ENCODE data around the gene WDHD1.
"Not testable (repeated sequence)": the region's sequence is repeated elsewhere in the genome, so short reads cannot be mapped to it uniquely, and the experiment has no call there.

The WDHD1 gene

DNA sequence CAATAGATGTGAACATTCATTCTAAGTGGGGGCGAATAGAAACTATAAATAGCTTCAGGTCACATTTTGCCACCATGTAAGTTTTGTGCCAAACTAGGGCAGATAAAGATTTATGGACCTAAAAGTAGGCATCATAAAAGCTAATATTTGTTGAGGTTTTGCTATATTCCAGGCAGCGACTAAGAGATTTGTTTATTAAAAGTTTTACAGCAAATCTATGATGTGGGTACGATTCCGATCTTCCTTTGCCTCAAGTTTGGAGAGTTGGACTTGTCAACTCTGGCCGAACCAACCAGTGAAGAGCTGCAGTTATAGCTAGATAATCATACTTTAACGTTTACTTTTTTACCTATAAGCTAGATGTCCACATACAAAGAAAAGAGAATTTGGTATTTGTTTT lies 26.1 kb upstream of the WDHD1 start:
- H3K27me3 Mint-ChIP-seq = no peaks in the 10 kb centered on the region

DNA sequence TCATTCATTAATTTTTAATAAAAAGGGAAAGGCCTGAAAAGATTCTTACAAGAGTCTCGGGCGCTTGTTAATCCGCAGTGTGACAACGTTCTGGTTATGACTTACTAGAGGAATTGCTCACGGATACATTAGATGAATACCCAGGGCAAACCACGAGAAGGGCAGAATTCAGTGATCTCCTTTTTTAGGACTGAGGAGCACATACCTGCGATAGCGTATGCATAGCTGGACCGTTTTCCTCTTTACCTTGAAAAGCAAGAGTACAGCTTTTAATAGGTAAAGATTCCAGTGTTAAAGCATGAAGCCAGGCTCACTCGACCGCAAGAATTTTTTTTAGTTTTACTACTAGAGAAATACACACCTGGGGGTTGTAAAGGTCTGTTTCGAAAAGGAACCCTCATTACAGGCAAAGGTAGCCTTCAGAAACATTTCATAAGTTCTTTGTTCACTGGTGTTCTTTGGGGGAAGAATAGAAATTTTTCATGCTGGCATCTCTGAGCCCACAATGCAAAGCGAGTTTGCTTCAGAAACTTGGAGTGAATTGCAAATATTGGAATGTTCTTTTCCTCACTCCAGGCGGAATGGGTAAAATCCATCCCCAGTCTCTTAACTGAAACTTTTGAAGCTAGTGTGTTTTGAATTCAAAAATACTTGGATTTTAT lies 25.5 kb upstream of the WDHD1 start:
- Mint-ChIP-seq H3K4me1 (peaks cover 28% of the 10 kb centered on the region), H3K27me3 (no peaks in the 10 kb centered on the region), H3K4me3 (peak overlapping the region; percentile 91), H3K9me3 (no peaks in the 10 kb centered on the region), H3K27ac (peak overlapping the region; percentile 92), H3K36me3 (peaks cover 17% of the 10 kb centered on the region)
- no peak for ATAC-seq

More for the DNA sequence above, 26.1 kb upstream of the WDHD1 start:
- no peak for ATAC-seq
- Mint-ChIP-seq H3K4me1 (peaks cover 30% of the 10 kb centered on the region), H3K36me3 (peaks cover 21% of the 10 kb centered on the region), H3K9me3 (no peaks in the 10 kb centered on the region), H3K27ac (no peak overlapping the region), H3K4me3 (peak overlapping the region; percentile 91)

DNA sequence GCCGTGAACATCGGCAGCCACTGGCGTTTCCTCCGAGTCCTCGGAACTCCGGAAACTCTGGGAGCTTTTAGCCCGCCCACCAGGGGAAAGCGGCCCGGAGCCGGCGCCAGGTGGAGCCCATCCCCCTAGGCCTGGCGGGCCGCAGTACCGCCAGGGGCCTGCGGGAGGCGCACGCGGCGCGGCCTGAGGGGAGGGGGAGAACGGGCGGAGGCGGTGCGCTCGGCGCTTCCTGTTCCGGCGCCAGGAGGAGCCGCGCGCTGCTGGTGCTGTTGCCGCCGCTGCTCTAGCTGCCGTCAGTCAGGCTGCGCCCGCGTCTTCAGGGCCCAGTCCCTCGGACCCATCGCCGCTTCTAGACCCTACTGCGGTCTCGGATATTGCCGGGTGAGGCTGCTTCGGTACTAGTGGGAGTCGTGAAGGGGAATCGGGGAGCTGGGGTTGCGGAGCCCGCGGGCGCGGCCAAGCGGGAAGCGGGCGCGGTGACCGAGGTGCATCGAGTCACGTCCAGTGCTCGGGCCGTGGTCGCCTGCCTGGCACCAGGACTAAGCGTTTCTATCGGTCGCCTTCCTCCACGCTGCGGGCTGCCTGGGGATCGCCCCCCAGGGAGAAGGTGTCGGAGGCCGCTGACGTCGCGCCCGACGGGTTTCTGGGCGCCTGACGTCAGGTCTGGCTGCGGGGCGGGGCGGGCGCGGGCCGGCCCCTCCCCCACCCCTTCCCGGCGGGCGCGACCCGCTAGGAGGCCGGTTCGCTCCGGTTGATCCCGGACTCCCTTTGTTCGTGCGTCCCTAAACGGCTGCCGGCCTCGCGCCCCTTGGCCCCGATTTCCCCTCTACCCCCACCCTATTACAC lies 24.7 kb upstream of the WDHD1 start, which contains the start of gene MAPK1IP1L:
TSS of gene MAPK1IP1L (plus strand) at position 225 of the 846 bp plus-strand sequence. CDS start 10,037 bp downstream, outside the sequence.
- ATAC-seq = peak; percentile 97
- Mint-ChIP-seq H3K36me3 (peaks cover 17% of the 10 kb centered on the region), H3K27ac (peak within 1 kb of the TSS; percentile 92), H3K4me1 (peaks cover 28% of the 10 kb centered on the region), H3K9me3 (no peaks in the 10 kb centered on the region), H3K27me3 (no peaks in the 10 kb centered on the region), H3K4me3 (peak within 1 kb of the TSS; percentile 91)

DNA sequence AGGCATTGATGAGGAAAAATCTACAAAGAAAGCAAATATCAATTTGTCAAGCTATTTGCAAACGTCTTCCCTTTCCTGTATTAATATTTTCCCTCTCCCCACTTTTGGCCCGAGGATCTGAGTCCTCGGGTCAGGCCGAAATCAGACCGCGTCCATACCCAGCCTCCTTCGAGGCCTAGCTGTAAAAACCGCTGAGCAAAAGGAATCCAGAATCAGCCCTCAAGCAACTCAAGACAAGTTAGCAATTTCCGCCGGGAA lies 24.2 kb upstream of the WDHD1 start:
- H3K4me3 Mint-ChIP-seq = peak overlapping the region; percentile 91
- peak; percentile 44 for ATAC-seq
- no peaks in the 10 kb centered on the region for H3K9me3 Mint-ChIP-seq
- H3K36me3 Mint-ChIP-seq = peaks cover 17% of the 10 kb centered on the region
- no peaks in the 10 kb centered on the region for H3K27me3 Mint-ChIP-seq
- peaks cover 28% of the 10 kb centered on the region for H3K4me1 Mint-ChIP-seq
- peak overlapping the region; percentile 92 for H3K27ac Mint-ChIP-seq

DNA sequence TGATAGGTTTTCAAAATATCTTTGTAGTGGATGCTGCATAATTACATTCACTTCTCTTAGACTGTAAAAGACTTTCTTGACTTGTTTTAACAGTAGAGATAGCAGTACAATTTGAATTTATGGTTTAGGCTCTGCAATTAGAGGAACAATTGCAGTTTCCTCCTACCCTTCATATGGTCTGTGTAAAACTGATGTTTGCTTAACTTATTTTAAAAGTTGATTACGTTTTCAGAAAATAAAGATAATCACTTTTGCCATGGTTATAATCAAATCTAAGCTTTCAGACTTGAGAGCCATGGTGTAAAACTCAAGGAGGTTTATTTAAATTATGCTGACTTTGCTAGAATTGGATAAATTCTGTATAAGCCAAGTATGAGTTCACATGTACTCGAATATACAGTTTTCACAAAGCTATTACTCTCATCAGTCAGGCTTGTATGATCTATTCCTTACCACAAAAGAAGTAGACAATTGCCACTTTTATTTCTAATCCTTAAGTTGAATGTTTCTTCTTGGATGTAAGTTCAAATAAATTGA lies 22.1 kb upstream of the WDHD1 start:
- H3K4me1 Mint-ChIP-seq = peaks cover 21% of the 10 kb centered on the region
- peaks cover 13% of the 10 kb centered on the region for H3K36me3 Mint-ChIP-seq
- H3K9me3 Mint-ChIP-seq = no peaks in the 10 kb centered on the region
- no peak overlapping the region for H3K4me3 Mint-ChIP-seq
- H3K27me3 Mint-ChIP-seq = no peaks in the 10 kb centered on the region
- no peak for ATAC-seq
- H3K27ac Mint-ChIP-seq = no peak overlapping the region

DNA sequence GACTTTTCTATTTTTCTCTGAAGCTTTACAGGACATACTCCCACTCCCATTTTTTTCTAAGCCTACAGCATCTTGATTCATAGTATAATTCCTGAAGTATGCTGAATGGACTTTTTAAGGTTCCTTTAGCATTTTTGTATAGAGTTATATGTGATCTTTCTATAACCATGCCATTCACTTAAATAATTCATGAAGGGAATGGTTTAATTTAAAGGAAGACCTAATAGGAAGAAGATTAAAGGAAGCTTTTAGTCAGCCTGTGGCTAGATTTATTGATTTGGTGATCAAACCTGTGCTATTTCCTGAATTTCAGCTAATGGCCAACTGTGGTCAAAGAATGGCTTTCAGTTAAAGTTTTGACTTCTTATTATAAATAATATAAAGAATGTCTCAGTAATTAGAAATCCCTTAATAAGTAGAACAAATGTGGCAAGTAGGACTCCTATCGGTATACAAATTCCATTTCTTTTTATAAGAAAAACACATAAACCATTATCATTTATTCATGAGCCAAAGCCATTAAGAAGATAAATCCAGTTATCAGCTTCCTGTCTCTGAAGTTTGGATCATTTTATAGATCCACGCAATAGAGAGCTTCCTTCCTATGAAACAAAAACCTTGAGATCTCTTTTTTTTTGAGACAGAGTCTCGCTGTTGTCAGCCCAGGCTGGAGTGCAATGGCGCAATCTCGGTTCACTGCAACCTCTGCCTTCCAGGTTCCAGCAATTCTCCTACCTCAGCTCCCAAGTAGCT lies 20.6 kb upstream of the WDHD1 start:
- Mint-ChIP-seq H3K27ac (no peak overlapping the region), H3K9me3 (no peaks in the 10 kb centered on the region)

DNA sequence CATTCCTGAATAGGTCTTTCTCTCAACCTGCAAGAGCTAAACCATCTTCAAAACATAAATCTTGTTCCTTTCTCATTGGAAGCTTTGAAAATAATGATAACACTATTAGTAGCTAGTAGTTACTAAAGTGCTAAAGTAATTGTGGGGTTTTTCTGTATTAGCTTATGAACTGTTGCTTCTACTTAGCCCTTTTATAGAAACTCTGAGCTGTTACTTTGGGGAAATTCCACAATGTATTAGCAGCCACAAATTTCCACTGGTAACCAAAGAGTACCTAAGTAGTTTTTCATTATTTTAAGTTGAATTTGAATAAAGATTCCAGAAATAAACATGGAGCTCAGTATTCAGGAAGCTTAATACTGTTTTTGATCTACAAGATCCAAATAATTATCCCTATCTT lies 18.2 kb upstream of the WDHD1 start:
- no peak for ATAC-seq
- Mint-ChIP-seq H3K4me1 (no peaks in the 10 kb centered on the region), H3K4me3 (no peak overlapping the region), H3K27me3 (no peaks in the 10 kb centered on the region), H3K9me3 (no peaks in the 10 kb centered on the region), H3K36me3 (peaks cover 18% of the 10 kb centered on the region), H3K27ac (no peak overlapping the region)

More for the DNA sequence above, 20.6 kb upstream of the WDHD1 start:
- H3K27me3 Mint-ChIP-seq = no peaks in the 10 kb centered on the region
- no peak for ATAC-seq
- peaks cover 9% of the 10 kb centered on the region for H3K4me1 Mint-ChIP-seq
- H3K36me3 Mint-ChIP-seq = peaks cover 18% of the 10 kb centered on the region
- no peak overlapping the region for H3K4me3 Mint-ChIP-seq

DNA sequence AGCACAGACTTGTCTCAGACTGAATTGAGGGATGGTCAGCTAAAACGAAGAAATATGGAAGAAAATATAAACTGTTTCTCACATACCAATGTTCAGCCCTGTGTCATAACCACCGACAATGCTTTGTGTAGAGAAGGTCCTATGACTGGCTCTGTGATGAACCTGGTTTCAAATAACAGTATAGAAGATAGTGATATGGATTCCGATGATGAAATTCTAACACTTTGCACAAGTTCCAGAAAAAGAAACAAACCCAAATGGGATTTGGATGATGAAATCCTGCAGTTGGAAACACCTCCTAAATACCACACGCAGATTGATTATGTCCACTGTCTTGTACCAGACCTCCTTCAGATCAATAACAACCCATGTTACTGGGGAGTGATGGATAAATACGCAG lies 16.6 kb upstream of the WDHD1 start:
- H3K4me1 Mint-ChIP-seq = no peaks in the 10 kb centered on the region
- no peak overlapping the region for H3K27ac Mint-ChIP-seq
- no peaks in the 10 kb centered on the region for H3K27me3 Mint-ChIP-seq
- H3K9me3 Mint-ChIP-seq = no peaks in the 10 kb centered on the region
- H3K4me3 Mint-ChIP-seq = no peak overlapping the region
- ATAC-seq = no peak
- H3K36me3 Mint-ChIP-seq = peaks cover 28% of the 10 kb centered on the region

DNA sequence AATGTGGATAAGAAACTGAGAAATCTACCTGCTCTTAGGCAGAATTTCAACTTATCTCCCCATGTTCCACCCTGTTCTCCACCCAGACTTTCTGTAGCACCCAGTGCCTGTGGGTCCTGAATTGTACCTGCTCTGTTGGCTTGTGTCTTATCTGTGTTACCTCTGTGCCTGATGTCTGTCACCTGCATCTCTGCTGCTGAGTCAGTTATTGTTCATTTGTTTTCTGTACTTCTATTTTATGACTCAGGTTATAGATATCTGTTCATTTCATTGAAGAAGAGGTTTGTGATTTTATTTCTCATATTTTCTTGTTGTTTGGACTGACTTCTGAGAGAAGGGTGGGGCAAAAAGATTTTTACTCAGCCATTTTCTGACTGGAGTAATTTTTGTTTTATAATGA lies 11.8 kb upstream of the WDHD1 start:
- Mint-ChIP-seq H3K36me3 (peaks cover 45% of the 10 kb centered on the region), H3K4me3 (no peak overlapping the region), H3K4me1 (no peaks in the 10 kb centered on the region), H3K9me3 (no peaks in the 10 kb centered on the region), H3K27ac (no peak overlapping the region), H3K27me3 (no peaks in the 10 kb centered on the region)
- ATAC-seq = no peak

DNA sequence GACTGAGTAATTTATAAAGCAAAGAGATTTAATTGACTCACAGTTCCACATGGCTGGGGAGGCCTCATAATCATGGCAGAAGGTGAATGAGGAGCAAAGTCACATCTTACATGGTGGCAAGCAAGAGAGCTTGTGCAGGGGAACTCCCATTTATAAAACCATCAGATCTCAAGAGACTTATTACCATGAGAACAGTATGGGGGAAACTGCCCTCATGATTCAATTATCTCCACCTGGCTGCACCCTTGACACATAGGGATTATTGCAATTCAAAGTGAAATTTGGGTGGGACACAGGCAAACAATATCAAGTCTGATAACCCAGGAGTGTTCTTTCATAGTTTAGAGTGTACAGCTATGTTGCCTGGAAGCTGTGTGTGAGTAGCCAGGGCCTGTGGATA lies 11.1 kb upstream of the WDHD1 start:
- H3K36me3 Mint-ChIP-seq = peaks cover 38% of the 10 kb centered on the region
- H3K27ac Mint-ChIP-seq, H3K4me3 Mint-ChIP-seq, H3K9me3 Mint-ChIP-seq, H3K4me1 Mint-ChIP-seq, ATAC-seq, H3K27me3 Mint-ChIP-seq: not testable (repeated sequence)

DNA sequence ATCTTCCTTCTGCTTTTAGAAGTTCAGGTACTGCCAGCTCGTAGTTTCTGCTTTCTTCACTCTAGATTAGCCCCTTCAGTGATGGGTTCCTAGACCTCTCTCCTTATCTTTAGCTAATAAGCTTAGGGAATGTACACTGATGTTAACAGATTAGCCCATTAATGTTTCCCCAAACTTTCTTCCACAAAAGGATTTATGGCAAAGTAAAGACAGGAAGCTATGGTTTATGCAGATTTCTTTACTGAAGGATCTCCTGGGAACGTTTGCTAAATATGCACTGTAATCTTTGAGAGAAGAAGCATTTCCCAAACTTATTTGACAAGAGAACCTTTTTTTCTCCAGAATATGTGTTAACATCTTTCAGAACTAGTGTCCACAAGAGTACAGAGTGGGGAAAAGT lies 4.3 kb upstream of the WDHD1 start:
- Mint-ChIP-seq H3K27me3 (no peaks in the 10 kb centered on the region), H3K27ac (peak overlapping the region; percentile 30), H3K9me3 (no peaks in the 10 kb centered on the region), H3K4me1 (peaks cover 34% of the 10 kb centered on the region), H3K4me3 (no peak overlapping the region), H3K36me3 (peaks cover 6% of the 10 kb centered on the region)
- no peak for ATAC-seq

DNA sequence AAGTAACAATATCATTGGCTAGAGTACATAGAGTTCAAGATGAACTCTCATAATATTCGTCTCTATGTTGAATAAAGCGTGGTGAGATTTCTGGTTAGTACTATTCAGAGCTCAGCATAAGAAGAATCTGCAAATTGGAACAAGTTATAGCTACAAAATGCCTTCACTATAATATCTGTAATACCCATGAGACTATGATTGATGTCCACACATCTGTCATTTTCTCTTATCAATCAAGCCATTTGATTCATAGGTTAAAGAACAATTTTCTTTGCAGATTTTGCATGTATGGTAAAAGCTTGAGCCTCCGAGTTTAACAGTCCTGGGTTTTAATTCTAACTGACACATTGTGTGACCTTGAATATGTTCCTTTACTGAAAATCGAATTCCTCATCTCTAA lies 1.6 kb upstream of the WDHD1 start:
- H3K9me3 Mint-ChIP-seq = no peaks in the 10 kb centered on the region
- peak overlapping the region; percentile 88 for H3K27ac Mint-ChIP-seq
- peaks cover 49% of the 10 kb centered on the region for H3K4me1 Mint-ChIP-seq
- no peak for ATAC-seq
- H3K4me3 Mint-ChIP-seq = peak overlapping the region; percentile 93
- peaks cover 5% of the 10 kb centered on the region for H3K36me3 Mint-ChIP-seq
- H3K27me3 Mint-ChIP-seq = no peaks in the 10 kb centered on the region

DNA sequence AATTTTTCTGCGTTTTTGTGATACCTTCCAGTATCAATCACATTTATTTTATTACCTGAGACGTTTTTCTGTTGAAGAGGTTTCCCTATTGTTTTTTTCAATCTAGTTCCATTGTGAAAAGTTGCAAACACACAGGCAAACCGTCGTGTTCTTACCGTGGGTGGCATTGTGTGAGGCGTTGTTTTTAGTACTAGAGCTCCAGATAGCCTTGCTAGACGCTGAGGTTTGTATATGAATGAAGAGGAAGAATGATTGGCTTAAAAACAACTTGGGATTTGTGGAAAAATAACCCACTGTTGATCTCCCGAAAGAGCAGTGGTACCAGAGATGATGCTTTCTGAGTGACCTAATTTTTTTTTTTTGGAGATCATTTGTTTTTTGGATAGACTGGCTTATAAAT lies 1.2 kb upstream of the WDHD1 start:
- Mint-ChIP-seq H3K4me3 (peak overlapping the region; percentile 93), H3K27ac (peak overlapping the region; percentile 88), H3K27me3 (no peaks in the 10 kb centered on the region), H3K4me1 (peaks cover 49% of the 10 kb centered on the region), H3K36me3 (peaks cover 5% of the 10 kb centered on the region), H3K9me3 (no peaks in the 10 kb centered on the region)
- ATAC-seq = no peak

DNA sequence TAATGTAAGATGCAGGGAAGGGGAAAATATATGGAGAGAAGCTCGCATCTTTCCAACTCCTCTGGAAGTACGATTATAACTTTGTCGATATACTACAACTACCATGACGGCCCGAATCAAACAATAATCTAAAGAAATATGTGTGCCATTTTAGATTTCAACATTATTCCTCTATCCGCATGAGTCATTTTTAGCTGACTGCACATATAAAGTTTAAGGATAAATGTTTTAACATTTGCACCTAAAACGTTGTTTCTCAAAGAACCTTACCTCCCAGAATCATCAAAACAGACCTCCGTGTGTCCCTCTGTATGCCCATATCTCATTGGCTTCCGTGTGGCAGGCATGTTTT lies 482 bp downstream of the WDHD1 start:
- peaks cover 5% of the 10 kb centered on the region for H3K36me3 Mint-ChIP-seq
- no peak for ATAC-seq

DNA sequence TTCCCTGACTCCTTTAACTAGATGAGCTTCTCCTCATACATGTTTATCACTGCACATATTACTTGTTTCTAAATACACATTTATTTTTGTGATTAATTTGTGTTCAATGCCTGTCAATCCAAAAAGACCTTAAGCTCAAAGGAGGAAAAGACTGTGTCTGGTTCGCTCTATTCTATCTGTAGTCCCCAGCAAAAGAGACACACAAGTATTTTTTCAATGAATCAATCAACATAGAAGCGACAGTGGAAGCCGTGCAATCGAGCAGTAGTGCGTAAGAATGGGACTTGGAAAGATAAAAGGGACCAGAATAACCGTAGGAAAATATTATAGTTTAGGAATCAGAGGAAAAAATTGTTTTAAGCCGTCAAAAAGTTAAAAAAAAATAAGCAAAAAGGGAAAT lies 951 bp downstream of the WDHD1 start:
- no peaks in the 10 kb centered on the region for H3K27me3 Mint-ChIP-seq
- ATAC-seq = no peak
- peaks cover 42% of the 10 kb centered on the region for H3K4me1 Mint-ChIP-seq
- no peaks in the 10 kb centered on the region for H3K9me3 Mint-ChIP-seq
- peaks cover 5% of the 10 kb centered on the region for H3K36me3 Mint-ChIP-seq
- H3K27ac Mint-ChIP-seq = peak overlapping the region; percentile 88
- peak overlapping the region; percentile 93 for H3K4me3 Mint-ChIP-seq

More for the DNA sequence above, 482 bp downstream of the WDHD1 start:
- Mint-ChIP-seq H3K27ac (peak overlapping the region; percentile 88), H3K4me3 (peak overlapping the region; percentile 93), H3K4me1 (peaks cover 47% of the 10 kb centered on the region), H3K27me3 (no peaks in the 10 kb centered on the region), H3K9me3 (no peaks in the 10 kb centered on the region)
